Tibial nerve (tissue), 4 donors: Measurements from ENCODE around the gene SEMA3A. TPM values are rescaled to one million over a fixed set of nuclear protein-coding genes. Genes with fewer than 3 reads are reported as not detected.

Source experiments
- DNase-seq, 2 donors: peaks; one replicate each; pipeline ENCODE4 v3.0.0-alpha.2; 2019; ENCODE audit warnings: low spot score in 2 of 2
- H3K27ac ChIP-seq, 4 donors: fragments of 200-600 bp; sonication (generic) in 3 of 4; one replicate each; pipeline ENCODE4 v1.5.1; 2017 to 2019; ENCODE audit warnings: mild to moderate bottlenecking in 1 of 4
- H3K27me3 ChIP-seq, 2 donors: fragments of 200-600 bp; sonication (generic) in 1 of 2; one replicate each; pipeline versions ENCODE4 v1.5.1 to v1.6.0; 2017 to 2019
- H3K36me3 ChIP-seq, 3 donors: fragments of 200-600 bp; sonication (generic); one replicate each; pipeline ENCODE4 v1.5.1; 2018 to 2019
- H3K4me1 ChIP-seq, 4 donors: fragments of 200-600 bp; sonication (generic) in 3 of 4; one replicate each; pipeline ENCODE4 v1.5.1; 2017 to 2019
- H3K4me3 ChIP-seq, 4 donors: fragments of 200-600 bp; sonication (generic) in 3 of 4; one replicate each; pipeline ENCODE4 v1.5.1; 2017 to 2019; ENCODE audit warnings: mild to moderate bottlenecking in 1 of 4, moderate library complexity in 1 of 4
- H3K9me3 ChIP-seq, 4 donors: fragments of 200-600 bp; sonication (generic) in 3 of 4; one replicate each; pipeline ENCODE4 v1.5.1; 2017 to 2019
- EP300 ChIP-seq, 2 donors: sonication (generic); formaldehyde crosslinking; IDR thresholded peaks; one replicate each; pipeline ENCODE4 v1.6.1; 2017; ENCODE audit warnings: antibody characterized with exemption in 2 of 2, mild to moderate bottlenecking in 1 of 2
- POLR2A ChIP-seq, 2 donors: fragments of 450-650 bp; IDR thresholded peaks; one replicate each; pipeline ENCODE4 v1.6.1; 2017; ENCODE audit warnings: antibody characterized with exemption in 2 of 2, mild to moderate bottlenecking in 2 of 2, moderate library complexity in 2 of 2
- WGBS, 2 donors: methylation state at CpG; one replicate each; pipeline ENCODE4 v1.1.5; 2018; 5-methylcytosine and 5-hydroxymethylcytosine counted together
- total RNA-seq, 4 donors: library from RNA; depleted of rRNA; stranded (reverse); fragments of >200 nt; gene quantifications; one replicate each; pipeline ENCODE4 v1.1.0, GENCODE V29; 2016
- TF ChIP-seq, protein P1 (sequence below), 5 experiments: fragments of 200-600 bp in 3 of 5; fragments of 450-650 bp in 2 of 5; sonication (generic) in 3 of 5; IDR thresholded peaks; one replicate each; pipeline ENCODE4 v1.5.1; 2016 to 2019; ENCODE audit warnings: antibody characterized with exemption in 5 of 5, mild to moderate bottlenecking in 3 of 5, moderate library complexity in 2 of 5

SEMA3A gene
- total RNA-seq, 4 donors from 2014 or later = 2.9 to 9.3 (median 6.8) TPM

DNA sequence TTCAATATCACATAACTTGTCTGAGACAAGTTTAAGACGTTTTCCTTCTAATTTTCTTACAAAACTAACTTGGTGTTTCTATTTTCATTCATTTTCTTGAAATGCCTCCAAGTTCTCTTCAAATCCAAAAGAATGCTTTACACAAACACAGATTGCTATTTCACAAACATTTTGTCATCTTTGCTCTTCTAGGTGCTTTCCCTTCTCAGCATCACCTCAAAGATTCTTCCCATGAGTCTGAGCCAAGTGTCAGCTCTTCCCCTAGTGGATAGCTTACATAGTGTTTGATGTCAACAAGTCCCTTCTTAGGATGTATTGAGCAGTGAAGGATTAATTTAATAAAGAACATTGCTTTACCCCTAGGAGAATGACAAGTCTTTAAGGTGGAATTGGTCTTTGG is 38.1 kb upstream of the SEMA3A start:
- TF ChIP-seq POLR2A (IDR thresholded peaks at IDR 0.05) (no peak), EP300 (IDR thresholded peaks at IDR 0.05) (no peak)
- TF ChIP-seq, protein P1, sequence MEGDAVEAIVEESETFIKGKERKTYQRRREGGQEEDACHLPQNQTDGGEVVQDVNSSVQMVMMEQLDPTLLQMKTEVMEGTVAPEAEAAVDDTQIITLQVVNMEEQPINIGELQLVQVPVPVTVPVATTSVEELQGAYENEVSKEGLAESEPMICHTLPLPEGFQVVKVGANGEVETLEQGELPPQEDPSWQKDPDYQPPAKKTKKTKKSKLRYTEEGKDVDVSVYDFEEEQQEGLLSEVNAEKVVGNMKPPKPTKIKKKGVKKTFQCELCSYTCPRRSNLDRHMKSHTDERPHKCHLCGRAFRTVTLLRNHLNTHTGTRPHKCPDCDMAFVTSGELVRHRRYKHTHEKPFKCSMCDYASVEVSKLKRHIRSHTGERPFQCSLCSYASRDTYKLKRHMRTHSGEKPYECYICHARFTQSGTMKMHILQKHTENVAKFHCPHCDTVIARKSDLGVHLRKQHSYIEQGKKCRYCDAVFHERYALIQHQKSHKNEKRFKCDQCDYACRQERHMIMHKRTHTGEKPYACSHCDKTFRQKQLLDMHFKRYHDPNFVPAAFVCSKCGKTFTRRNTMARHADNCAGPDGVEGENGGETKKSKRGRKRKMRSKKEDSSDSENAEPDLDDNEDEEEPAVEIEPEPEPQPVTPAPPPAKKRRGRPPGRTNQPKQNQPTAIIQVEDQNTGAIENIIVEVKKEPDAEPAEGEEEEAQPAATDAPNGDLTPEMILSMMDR (IDR thresholded peaks at IDR 0.05) = no peak
- no peaks in the 10 kb centered on the region for H3K27me3 ChIP-seq
- peaks cover 0 to 9% (median 0%) of the 10 kb centered on the region in 4 donors for H3K4me1 ChIP-seq
- no peaks in the 10 kb centered on the region for H3K9me3 ChIP-seq
- H3K4me3 ChIP-seq = no peak overlapping the region
- DNase-seq = no peak
- no peaks in the 10 kb centered on the region for H3K36me3 ChIP-seq
- WGBS, 2 donors = 15 to 21% methylated on average over 1 of the region's 1 CpG
- no peak overlapping the region for H3K27ac ChIP-seq

DNA sequence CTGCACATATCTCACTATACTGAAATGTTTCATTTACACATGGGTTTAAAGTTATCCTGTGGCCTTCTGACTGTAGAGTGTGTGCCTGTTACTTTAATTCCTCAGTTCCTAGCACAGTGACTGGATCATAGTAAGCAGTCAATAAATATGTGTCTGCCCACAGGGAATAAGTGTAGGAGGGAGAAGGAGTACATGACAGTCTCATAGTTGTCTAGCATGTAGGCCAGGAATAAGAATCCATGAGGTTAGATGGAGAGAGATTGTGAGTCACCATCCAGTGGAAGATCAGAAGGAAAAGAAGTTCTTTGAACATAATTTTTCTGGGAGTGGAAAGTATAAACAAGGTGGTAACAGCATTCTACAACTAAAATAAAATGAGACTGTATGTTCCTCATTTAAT is 36.6 kb upstream of the SEMA3A start:
- no peaks in the 10 kb centered on the region for H3K36me3 ChIP-seq
- no peak for TF ChIP-seq POLR2A (IDR thresholded peaks at IDR 0.05)
- no peak for TF ChIP-seq EP300 (IDR thresholded peaks at IDR 0.05)
- TF ChIP-seq, protein P1 (IDR thresholded peaks at IDR 0.05) = no peak
- H3K4me1 ChIP-seq = peaks cover 0 to 9% (median 0%) of the 10 kb centered on the region in 4 donors
- H3K9me3 ChIP-seq = no peaks in the 10 kb centered on the region
- H3K27ac ChIP-seq = no peak overlapping the region
- DNase-seq = no peak
- no peak overlapping the region for H3K4me3 ChIP-seq
- no peaks in the 10 kb centered on the region for H3K27me3 ChIP-seq

DNA sequence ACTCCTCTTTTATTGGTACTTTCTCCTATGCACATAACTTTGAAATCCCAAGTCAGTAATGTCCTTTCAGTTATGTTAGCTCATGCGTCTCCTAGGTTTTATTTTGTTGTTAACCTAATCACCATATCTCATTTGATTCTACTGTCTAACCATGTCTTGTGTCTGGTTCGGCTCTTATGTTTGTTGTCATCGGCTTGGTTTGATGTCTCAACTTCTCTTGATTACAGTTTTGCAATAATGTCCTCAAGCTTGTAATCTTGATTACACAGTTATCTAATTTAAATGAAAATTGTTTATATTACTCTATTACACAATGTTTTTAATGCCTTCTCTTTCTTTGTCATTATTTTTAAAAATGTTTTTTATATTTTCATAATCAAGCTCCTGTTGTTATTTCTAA is 35.9 kb upstream of the SEMA3A start:
- WGBS, 2 donors = 95 to 96% methylated on average over 3 of the region's 3 CpGs
- Histone ChIP-seq H3K9me3 (no peaks in the 10 kb centered on the region), H3K4me1 (peaks cover 0 to 9% (median 0%) of the 10 kb centered on the region in 4 donors), H3K27ac (no peak overlapping the region), H3K36me3 (no peaks in the 10 kb centered on the region), H3K27me3 (no peaks in the 10 kb centered on the region), H3K4me3 (no peak overlapping the region)
- TF ChIP-seq, protein P1 (IDR thresholded peaks at IDR 0.05) = no peak
- no peak for TF ChIP-seq EP300 (IDR thresholded peaks at IDR 0.05)
- no peak for TF ChIP-seq POLR2A (IDR thresholded peaks at IDR 0.05)
- DNase-seq = no peak

DNA sequence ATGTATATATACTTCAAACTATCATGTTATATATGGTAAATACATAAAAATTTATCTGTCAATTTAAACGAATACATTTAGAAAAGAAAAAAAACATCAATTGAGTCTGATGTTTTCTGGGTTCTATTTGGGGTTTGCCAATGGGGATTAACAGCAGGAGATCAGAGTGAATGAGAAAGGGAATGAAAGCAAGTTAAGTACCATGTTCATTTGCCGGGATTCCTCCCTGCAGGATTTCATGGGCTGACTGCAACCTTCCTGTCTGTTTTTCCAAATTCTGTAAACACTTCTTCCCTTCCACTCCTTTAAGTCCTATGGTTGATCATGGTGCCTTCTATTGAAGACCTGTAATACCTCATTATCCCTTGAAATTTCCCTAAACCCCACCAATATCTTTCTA is 33.9 kb upstream of the SEMA3A start:
- Histone ChIP-seq H3K27me3 (no peaks in the 10 kb centered on the region), H3K4me1 (peaks cover 0 to 9% (median 0%) of the 10 kb centered on the region in 4 donors), H3K36me3 (no peaks in the 10 kb centered on the region), H3K9me3 (no peaks in the 10 kb centered on the region), H3K27ac (no peak overlapping the region), H3K4me3 (no peak overlapping the region)
- DNase-seq = no peak
- 42 to 44% methylated on average over 2 of the region's 2 CpGs for WGBS, 2 donors
- TF ChIP-seq, protein P1 (IDR thresholded peaks at IDR 0.05) = no peak
- TF ChIP-seq EP300 (IDR thresholded peaks at IDR 0.05) (no peak), POLR2A (IDR thresholded peaks at IDR 0.05) (no peak)

DNA sequence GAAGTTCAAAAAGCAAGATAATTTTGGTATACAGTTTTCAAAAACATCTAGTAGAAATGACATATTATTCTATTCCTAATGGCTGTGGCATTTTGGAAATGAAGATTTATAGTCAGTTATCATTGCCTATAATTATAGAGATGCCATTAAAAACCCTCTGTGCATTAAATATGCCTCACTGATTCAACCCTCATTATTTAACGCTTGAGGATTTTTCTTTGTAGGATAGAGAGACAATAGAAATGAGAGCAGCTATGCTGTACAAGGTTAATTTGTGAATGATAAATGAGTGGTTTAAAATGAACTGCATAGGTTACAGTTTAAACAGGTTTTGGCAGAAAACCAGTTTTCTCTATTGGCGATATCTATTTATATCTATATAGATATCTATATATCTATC is 32.2 kb upstream of the SEMA3A start:
- 90 to 92% methylated on average over 2 of the region's 2 CpGs for WGBS, 2 donors
- H3K4me1 ChIP-seq = peaks cover 0 to 4% (median 0%) of the 10 kb centered on the region in 4 donors
- no peak for TF ChIP-seq EP300 (IDR thresholded peaks at IDR 0.05)
- H3K9me3 ChIP-seq = no peaks in the 10 kb centered on the region
- H3K4me3 ChIP-seq = no peak overlapping the region
- no peaks in the 10 kb centered on the region for H3K36me3 ChIP-seq
- no peaks in the 10 kb centered on the region for H3K27me3 ChIP-seq
- DNase-seq = no peak
- no peak overlapping the region for H3K27ac ChIP-seq

DNA sequence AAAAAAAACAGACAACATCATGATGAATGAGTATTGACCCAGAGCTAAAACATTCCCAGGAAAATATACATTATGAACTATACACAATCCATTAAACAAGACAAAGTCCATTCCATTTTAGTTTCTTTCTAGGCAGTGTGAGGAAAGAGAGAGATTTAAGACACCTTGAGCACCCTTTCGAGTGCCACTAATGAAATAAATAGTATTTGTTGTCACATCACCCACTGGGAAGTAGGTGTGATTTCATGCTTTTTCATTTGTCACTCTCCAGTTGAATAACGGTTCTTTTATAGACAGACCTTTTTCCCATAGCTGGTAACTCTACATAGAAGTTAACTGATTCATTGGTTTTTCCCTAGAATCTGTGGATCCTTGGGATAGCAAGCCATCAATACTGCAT is 29.9 kb upstream of the SEMA3A start:
- WGBS, 2 donors = 72 to 81% methylated on average over 2 of the region's 2 CpGs
- TF ChIP-seq EP300 (IDR thresholded peaks at IDR 0.05) (no peak), POLR2A (IDR thresholded peaks at IDR 0.05) (no peak)
- TF ChIP-seq, protein P1 (IDR thresholded peaks at IDR 0.05) = no peak
- Histone ChIP-seq H3K27ac (no peak overlapping the region), H3K36me3 (no peaks in the 10 kb centered on the region), H3K9me3 (no peaks in the 10 kb centered on the region), H3K27me3 (no peaks in the 10 kb centered on the region), H3K4me1 (no peaks in the 10 kb centered on the region), H3K4me3 (no peak overlapping the region)
- DNase-seq = no peak
